HCT116 (cell line): ENCODE results near the gene PPP2R1B. TPM values are rescaled to one million over a fixed set of nuclear protein-coding genes. Genes with fewer than 3 reads are reported as not detected.

Experiments
- ATAC-seq: fragments of 200-7000 bp; cut with Tn5 transposase; 2 replicates; pipeline ENCODE4 v1.9.1; 2020; ENCODE audit warnings: mild to moderate bottlenecking, moderate library complexity
- BruUV-seq: library from RNA; stranded (reverse); fragments of 400-500 nt; replicated peaks from 2 replicates; lab custom pipeline; 2021; lab: Mats Ljungman, UMichigan
- CTCF ChIA-PET: fragments of 300-600 bp; sonication (Branson Sonifier 250); formaldehyde crosslinking; loops from one replicate; lab custom pipeline; 2021; ENCODE audit warnings: antibody characterized with exemption; lab: Charles Lee
- POLR2A ChIA-PET: fragments of 300-600, 350-600 bp; sonication (Branson Sonifier 250); formaldehyde crosslinking; loops from one replicate; lab custom pipeline; 2021; ENCODE audit warnings: antibody characterized with exemption; lab: Charles Lee
- RAD21 ChIA-PET, 2 experiments: fragments of 300-600 bp; sonication (Branson Sonifier 250); formaldehyde crosslinking; loops; one replicate each; lab custom pipeline; 2023; ENCODE audit warnings: low total read pairs in 2 of 2; ENCODE audit not compliant: uncharacterized antibody in 2 of 2, unreplicated experiment in 2 of 2, low non-redundant PET in 1 of 2; lab: Charles Lee
- DNase-seq: peaks from one replicate; pipeline ENCODE4 v3.0.0-alpha.2; 2010; ENCODE audit warnings: low read depth, low spot score
- H2AFZ ChIP-seq: fragments of 200-600 bp; shearing (Covaris generic), sonication (generic); 2 replicates; pipeline ENCODE4 v1.6.1; 2017; ENCODE audit warnings: low read depth, mixed run types, mixed read lengths, antibody characterized with exemption, low read length; ENCODE audit not compliant: poor library complexity, severe bottlenecking
- H3K27ac ChIP-seq: 2 replicates; pipeline ENCODE4 v1.5.1; 2012; ENCODE audit warnings: low read depth, low read length
- H3K27me3 ChIP-seq: fragments of 200-600 bp; sonication (generic); 2 replicates; pipeline ENCODE4 v1.6.1; 2016; ENCODE audit warnings: mixed run types, low read length, mixed read lengths; ENCODE audit not compliant: insufficient read depth
- H3K36me3 ChIP-seq, 2 experiments: fragments of 200-500 bp in 1 of 2; fragments of 200-600 bp in 1 of 2; sonication (Bioruptor generic) in 1 of 2; sonication (generic) in 1 of 2; 2 replicates each; pipeline versions ENCODE4 v1.5.1 to v1.6.1; 2014 to 2016; ENCODE audit warnings: low read length in 2 of 2, inconsistent platforms in 1 of 2, mixed read lengths in 1 of 2, mixed run types in 1 of 2; ENCODE audit not compliant: insufficient read depth in 2 of 2, control insufficient read depth in 1 of 2
- H3K4me1 ChIP-seq, 2 experiments: fragments of 200-600 bp in 1 of 2; sonication (generic) in 1 of 2; 2 replicates each; pipeline versions ENCODE4 v1.5.1 to v1.6.1; 2012 to 2017; ENCODE audit warnings: low read length in 2 of 2, inconsistent platforms in 1 of 2, mild to moderate bottlenecking in 1 of 2, mixed read lengths in 1 of 2, mixed run types in 1 of 2, moderate library complexity in 1 of 2; ENCODE audit not compliant: insufficient read depth in 2 of 2, control insufficient read depth in 1 of 2
- H3K4me2 ChIP-seq: fragments of 200-600 bp; sonication (generic); 2 replicates; pipeline ENCODE4 v1.6.1; 2017; ENCODE audit warnings: mixed run types, low read length, mixed read lengths
- H3K4me3 ChIP-seq, 2 experiments: fragments of 200-600 bp in 1 of 2; sonication (generic) in 1 of 2; replicated peaks in 1 of 2; 2 replicates each; pipeline ENCODE4 v1.5.1; 2011 to 2016; ENCODE audit warnings: low read length in 2 of 2, control low read depth in 1 of 2, low read depth in 1 of 2, mild to moderate bottlenecking in 1 of 2, mixed read lengths in 1 of 2, mixed run types in 1 of 2
- H3K79me2 ChIP-seq: fragments of 200-600 bp; sonication (generic); 2 replicates; pipeline ENCODE4 v1.6.1; 2017; ENCODE audit warnings: mild to moderate bottlenecking, mixed run types, low read length, moderate library complexity, mixed read lengths; ENCODE audit not compliant: insufficient read depth
- H3K9ac ChIP-seq: fragments of 200-600 bp; sonication (generic); 2 replicates; pipeline ENCODE4 v1.6.1; 2016; ENCODE audit warnings: low read length, mixed read lengths
- H3K9me2 ChIP-seq: fragments of 200-600 bp; sonication (generic), shearing (Covaris generic); 2 replicates; pipeline ENCODE4 v1.6.1; 2017; ENCODE audit warnings: mixed run types, mild to moderate bottlenecking, moderate library complexity; ENCODE audit not compliant: insufficient read depth
- H3K9me3 ChIP-seq, 2 experiments: fragments of 200-500 bp in 1 of 2; fragments of 200-600 bp in 1 of 2; sonication (Bioruptor generic) in 1 of 2; sonication (generic) in 1 of 2; 2 replicates each; pipeline ENCODE4 v1.6.1; 2014 to 2017; ENCODE audit warnings: low read length in 2 of 2, mixed read lengths in 2 of 2, inconsistent platforms in 1 of 2, low read depth in 1 of 2, mild to moderate bottlenecking in 1 of 2, mixed run types in 1 of 2, moderate library complexity in 1 of 2; ENCODE audit not compliant: control insufficient read depth in 1 of 2, insufficient read depth in 1 of 2
- H4K20me1 ChIP-seq: fragments of 200-600 bp; sonication (generic), shearing (Covaris generic); 2 replicates; pipeline ENCODE4 v1.6.1; 2017; ENCODE audit warnings: mixed run types, mild to moderate bottlenecking, moderate library complexity; ENCODE audit not compliant: insufficient read depth
- CEBPB ChIP-seq: IDR thresholded peaks from 2 replicates; pipeline ENCODE4 v1.6.1; 2012; ENCODE audit warnings: low read depth
- JUND ChIP-seq: IDR thresholded peaks from 2 replicates; pipeline ENCODE4 v1.6.1; 2012
- MAX ChIP-seq: IDR thresholded peaks from 2 replicates; pipeline ENCODE4 v1.6.1; 2012
- REST ChIP-seq: IDR thresholded peaks from 2 replicates; pipeline ENCODE4 v1.6.1; 2012; ENCODE audit warnings: low read depth
- SRF ChIP-seq: IDR thresholded peaks from 2 replicates; pipeline ENCODE4 v1.6.1; 2012; ENCODE audit warnings: low read depth
- ZBTB33 ChIP-seq: IDR thresholded peaks from 2 replicates; pipeline ENCODE4 v1.6.1; 2011; ENCODE audit warnings: mild to moderate bottlenecking, low read length, moderate library complexity; ENCODE audit not compliant: insufficient replicate concordance; ENCODE audit errors: extremely low read depth
- intact Hi-C: fragments of 100-400 bp; cut with micrococcal nuclease; formaldehyde crosslinking; loops from 2 replicates; pipeline ENCODE4 v1.10.0; 2022
- total RNA-seq: library from RNA; stranded (reverse); gene quantifications from one replicate; pipeline ENCODE4 v1.2.1, GENCODE V29; 2021; ENCODE audit not compliant: unreplicated experiment
- TF ChIP-seq, protein P1 (sequence below): IDR thresholded peaks from 2 replicates; pipeline ENCODE4 v1.6.1; 2012

The PPP2R1B gene
- total RNA-seq, 1 experiment from 2014 or later: 24.9 TPM

- TF ChIP-seq ZBTB33 (no peak), SRF (no peak), REST (no peak)
- TF ChIP-seq, all 23 proteins: peak for 0
Observed at GRCh38 chr11:111745719-111746504, 20.3 kb downstream of the PPP2R1B start (continued).

- DNase-seq: no peak
- H3K4me3 ChIP-seq: no peak overlapping the region
- no peak overlapping the region for H2AFZ ChIP-seq
- ChIA-PET RAD21 (no interaction called here), CTCF (no interaction called here), POLR2A (no interaction called here)
- no peaks in the 10 kb centered on the region for H4K20me1 ChIP-seq
- peaks cover 19 to 30% of the 10 kb centered on the region in 2 experiments for H3K36me3 ChIP-seq
- no peaks in the 10 kb centered on the region for H3K79me2 ChIP-seq
- no peak overlapping the region for H3K4me2 ChIP-seq
- no peak for ATAC-seq
- intact Hi-C loops: no loop called here
- no peak overlapping the region for H3K9ac ChIP-seq
- H3K9me3 ChIP-seq: no peaks in the 10 kb centered on the region
- no peak overlapping the region for H3K27ac ChIP-seq
- TF ChIP-seq, protein P1, sequence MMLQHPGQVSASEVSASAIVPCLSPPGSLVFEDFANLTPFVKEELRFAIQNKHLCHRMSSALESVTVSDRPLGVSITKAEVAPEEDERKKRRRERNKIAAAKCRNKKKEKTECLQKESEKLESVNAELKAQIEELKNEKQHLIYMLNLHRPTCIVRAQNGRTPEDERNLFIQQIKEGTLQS: no peak
- no peak for TF ChIP-seq CEBPB
- no peak for TF ChIP-seq MAX
- no peak for TF ChIP-seq JUND
- no peaks in the 10 kb centered on the region for H3K27me3 ChIP-seq
- H3K4me1 ChIP-seq: peaks cover 0 to 13% of the 10 kb centered on the region in 2 experiments; a peak in 2 of 4 replicates
- H3K9me2 ChIP-seq: no peaks in the 10 kb centered on the region
- BruUV-seq: no TSS peak
Observed at GRCh38 chr11:111743700-111744099, 22.5 kb downstream of the PPP2R1B start.
